ENCODE data around the gene NDUFS4. TPM values are rescaled to one million over a fixed set of nuclear protein-coding genes. Genes with fewer than 3 reads are reported as not detected.

Gene NDUFS4
- total and polyA plus RNA-seq, 7 donors = 103 to 250 (median 179) TPM

DNA sequence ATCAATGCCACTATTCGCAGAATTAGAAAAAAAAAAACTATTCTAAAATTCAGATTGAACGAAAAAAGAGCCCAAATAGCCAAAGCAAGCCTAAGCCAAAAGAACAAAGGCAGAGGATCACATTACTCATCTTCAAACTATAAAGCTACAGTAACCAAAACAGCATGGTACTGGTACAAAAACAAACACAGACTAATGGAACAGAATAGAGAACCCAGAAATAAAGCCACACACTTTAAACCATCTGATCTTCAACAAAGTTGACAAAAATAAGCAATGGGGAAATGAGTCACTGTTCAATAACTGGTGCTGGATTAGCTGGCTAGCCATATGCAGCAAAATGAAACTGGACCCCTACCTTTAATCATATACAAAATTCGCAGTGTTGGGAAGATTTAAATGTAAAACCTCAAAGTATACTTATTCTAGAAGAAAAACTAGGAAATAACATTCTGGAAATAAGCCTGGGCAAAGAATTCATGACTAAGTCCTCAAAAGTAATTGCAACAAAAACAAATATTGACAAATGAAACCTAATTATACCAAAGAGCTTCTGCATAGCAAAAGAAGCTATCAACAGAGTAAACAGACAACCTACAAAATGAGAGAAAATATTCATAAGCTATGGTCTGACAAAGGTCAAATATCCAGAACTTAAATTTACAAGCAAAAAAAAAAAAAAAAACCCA is 153.7 kb downstream of the NDUFS4 start:
- H3K27ac ChIP-seq = no peak overlapping the region
- DNase-seq = no peak
- no peak for ATAC-seq
- no peaks in the 10 kb centered on the region for H3K4me1 ChIP-seq
- 72 to 87% (median 78%) methylated on average over 3 of the region's 3 CpGs for WGBS, 3 donors
- TF ChIP-seq, protein P1, sequence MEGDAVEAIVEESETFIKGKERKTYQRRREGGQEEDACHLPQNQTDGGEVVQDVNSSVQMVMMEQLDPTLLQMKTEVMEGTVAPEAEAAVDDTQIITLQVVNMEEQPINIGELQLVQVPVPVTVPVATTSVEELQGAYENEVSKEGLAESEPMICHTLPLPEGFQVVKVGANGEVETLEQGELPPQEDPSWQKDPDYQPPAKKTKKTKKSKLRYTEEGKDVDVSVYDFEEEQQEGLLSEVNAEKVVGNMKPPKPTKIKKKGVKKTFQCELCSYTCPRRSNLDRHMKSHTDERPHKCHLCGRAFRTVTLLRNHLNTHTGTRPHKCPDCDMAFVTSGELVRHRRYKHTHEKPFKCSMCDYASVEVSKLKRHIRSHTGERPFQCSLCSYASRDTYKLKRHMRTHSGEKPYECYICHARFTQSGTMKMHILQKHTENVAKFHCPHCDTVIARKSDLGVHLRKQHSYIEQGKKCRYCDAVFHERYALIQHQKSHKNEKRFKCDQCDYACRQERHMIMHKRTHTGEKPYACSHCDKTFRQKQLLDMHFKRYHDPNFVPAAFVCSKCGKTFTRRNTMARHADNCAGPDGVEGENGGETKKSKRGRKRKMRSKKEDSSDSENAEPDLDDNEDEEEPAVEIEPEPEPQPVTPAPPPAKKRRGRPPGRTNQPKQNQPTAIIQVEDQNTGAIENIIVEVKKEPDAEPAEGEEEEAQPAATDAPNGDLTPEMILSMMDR (IDR thresholded peaks at IDR 0.05) = no peak
- no peak overlapping the region for H3K4me3 ChIP-seq
- H3K9me3 ChIP-seq = peaks cover 20% of the 10 kb centered on the region
- H3K27me3 ChIP-seq (ENCODE audit: insufficient read depth in 3 of 3, low read length in 2 of 3) = no peaks in the 10 kb centered on the region
- intact Hi-C loops (cut with DNase I) = no loop called here
- no peaks in the 10 kb centered on the region for H3K36me3 ChIP-seq (ENCODE audit: insufficient read depth in 1 of 2, low read depth in 1 of 2)

DNA sequence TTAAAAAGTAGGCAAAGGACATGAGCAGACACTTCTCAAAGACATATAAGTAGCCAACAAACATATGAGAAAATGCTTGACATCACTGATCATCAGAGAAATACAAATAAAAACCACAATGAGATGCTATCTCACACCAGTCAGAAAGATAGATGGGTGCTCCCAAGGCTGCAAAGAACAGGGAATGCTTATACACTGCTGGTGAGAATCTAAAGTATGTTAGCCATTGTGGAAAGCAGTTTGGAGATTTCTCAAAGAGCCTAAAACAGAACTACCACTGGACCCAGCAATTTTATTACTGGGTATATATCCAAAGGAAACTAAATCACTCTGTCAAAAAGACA is 154.2 kb downstream of the NDUFS4 start:
- no peak overlapping the region for H3K4me3 ChIP-seq
- no peaks in the 10 kb centered on the region for H3K27me3 ChIP-seq (ENCODE audit: insufficient read depth in 3 of 3, low read length in 2 of 3)
- H3K9me3 ChIP-seq = peaks cover 18% of the 10 kb centered on the region
- no peak for DNase-seq
- intact Hi-C loops (cut with DNase I) = no loop called here
- no peaks in the 10 kb centered on the region for H3K4me1 ChIP-seq
- H3K27ac ChIP-seq = no peak overlapping the region
- no peak for ATAC-seq
- TF ChIP-seq, protein P1 (IDR thresholded peaks at IDR 0.05) = no peak
- no peaks in the 10 kb centered on the region for H3K36me3 ChIP-seq (ENCODE audit: insufficient read depth in 1 of 2, low read depth in 1 of 2)

DNA sequence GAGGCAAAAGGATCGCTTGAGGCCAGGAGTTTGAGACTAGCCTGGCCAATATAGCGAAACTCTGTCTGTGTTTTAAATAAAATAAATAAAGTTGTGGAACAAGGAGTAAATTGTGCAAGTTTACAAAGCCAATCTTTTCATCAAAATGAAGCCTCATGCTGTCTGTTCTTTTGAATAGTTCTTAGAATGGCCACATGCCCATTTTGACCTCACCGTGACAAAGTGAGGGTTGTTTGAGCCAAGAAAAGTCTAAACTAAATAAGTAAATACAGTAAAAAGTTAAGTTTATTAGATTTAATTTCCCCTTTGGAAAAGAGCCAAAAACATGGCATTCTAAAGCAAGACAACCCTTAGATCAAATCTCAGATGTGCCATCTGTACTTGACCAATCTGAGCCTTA is 165.7 kb downstream of the NDUFS4 start:
- no peaks in the 10 kb centered on the region for H3K4me1 ChIP-seq
- H3K9me3 ChIP-seq = peaks cover 3% of the 10 kb centered on the region
- intact Hi-C loops (cut with DNase I) = no loop called here
- ATAC-seq = no peak
- DNase-seq = no peak
- H3K4me3 ChIP-seq = no peak overlapping the region
- WGBS, 3 donors = 59 to 64% (median 64%) methylated on average over 3 of the region's 3 CpGs
- H3K36me3 ChIP-seq (ENCODE audit: insufficient read depth in 1 of 2, low read depth in 1 of 2) = no peaks in the 10 kb centered on the region
- TF ChIP-seq, protein P1 (IDR thresholded peaks at IDR 0.05) = no peak
- no peak overlapping the region for H3K27ac ChIP-seq
- no peaks in the 10 kb centered on the region for H3K27me3 ChIP-seq (ENCODE audit: insufficient read depth in 3 of 3, low read length in 2 of 3)

DNA sequence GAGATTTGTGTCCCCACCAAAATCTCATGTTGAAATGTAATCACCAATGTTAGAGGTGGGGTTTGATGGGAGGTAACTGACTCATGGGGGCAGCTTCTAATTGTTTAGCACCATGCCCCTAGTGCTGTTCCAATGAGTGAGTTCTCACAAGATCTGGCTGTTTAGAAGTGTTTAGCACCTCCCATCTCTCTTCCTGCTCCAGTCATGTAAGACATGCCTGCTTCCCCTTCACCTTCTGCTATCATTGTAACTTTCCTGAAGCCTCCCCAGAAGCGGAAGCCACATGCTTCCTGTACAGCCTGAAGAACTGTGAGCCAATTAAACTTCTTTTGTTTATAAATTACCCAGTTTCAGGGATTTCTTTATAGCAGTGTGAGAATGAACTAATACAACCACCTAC is 170.5 kb downstream of the NDUFS4 start:
- Histone ChIP-seq H3K27me3 (ENCODE audit: insufficient read depth in 3 of 3, low read length in 2 of 3) (no peaks in the 10 kb centered on the region), H3K27ac (no peak overlapping the region), H3K4me1 (no peaks in the 10 kb centered on the region), H3K36me3 (ENCODE audit: insufficient read depth in 1 of 2, low read depth in 1 of 2) (no peaks in the 10 kb centered on the region), H3K4me3 (no peak overlapping the region), H3K9me3 (no peaks in the 10 kb centered on the region)
- DNase-seq (no peak), ATAC-seq (peak in 1 of 4 donors; percentile 26)
- TF ChIP-seq, protein P1 (IDR thresholded peaks at IDR 0.05) = no peak
- WGBS, 3 donors = 60 to 75% (median 74%) methylated on average over 1 of the region's 1 CpG
- intact Hi-C loops (cut with DNase I) = no loop called here

Other genes with a start within 250 kb of the NDUFS4 start
- 10 to 100 TPM in 1 of 4 donors, 1 to 10 TPM in 3; 1.1 to 29.3 (median 3.0) TPM for gene FST, start 80.0 kb upstream of the NDUFS4 start, total RNA-seq
- 1 to 10 TPM in 2 of 3 donors, under 1 TPM in 1; 0.94 to 2.4 (median 1.1) TPM for gene FST, start 80.0 kb upstream of the NDUFS4 start, polyA plus RNA-seq